Nephron (organoid): ENCODE results near the gene PCDHB9.
"Not testable (repeated sequence)": the region's sequence is repeated elsewhere in the genome, so short reads cannot be mapped to it uniquely, and the experiment has no call there.

Experiments
- H3K27ac Mint-ChIP-seq, 3 experiments: 2 replicates each; pipeline ENCODE4 v1.8.0; 2020; ENCODE audit warnings: mixed read lengths in 3 of 3, mild to moderate bottlenecking in 2 of 3, moderate library complexity in 1 of 3
- H3K27me3 Mint-ChIP-seq: 2 replicates; pipeline ENCODE4 v1.8.0; 2021; ENCODE audit warnings: low read depth, mild to moderate bottlenecking, moderate library complexity, mixed read lengths
- H3K36me3 Mint-ChIP-seq: 2 replicates; pipeline ENCODE4 v1.8.0; 2020; ENCODE audit warnings: low read depth, mixed read lengths
- H3K4me1 Mint-ChIP-seq: 2 replicates; pipeline ENCODE4 v1.8.0; 2020; ENCODE audit warnings: mixed read lengths
- H3K4me3 Mint-ChIP-seq, 3 experiments: 2 replicates each; pipeline ENCODE4 v1.8.0; 2020; ENCODE audit warnings: mild to moderate bottlenecking in 3 of 3, mixed read lengths in 3 of 3, moderate library complexity in 2 of 3
- H3K9me3 Mint-ChIP-seq: 2 replicates; pipeline ENCODE4 v1.8.0; 2020; ENCODE audit warnings: mixed read lengths
- TF ChIP-seq, protein P1 (sequence below), 3 experiments: fragments of 200-600 bp; sonication (generic); IDR thresholded peaks; one replicate each; pipeline ENCODE4 v1.5.0; 2021; ENCODE audit warnings: antibody characterized with exemption in 3 of 3; ENCODE audit not compliant: unreplicated experiment in 3 of 3

Gene PCDHB9

DNA sequence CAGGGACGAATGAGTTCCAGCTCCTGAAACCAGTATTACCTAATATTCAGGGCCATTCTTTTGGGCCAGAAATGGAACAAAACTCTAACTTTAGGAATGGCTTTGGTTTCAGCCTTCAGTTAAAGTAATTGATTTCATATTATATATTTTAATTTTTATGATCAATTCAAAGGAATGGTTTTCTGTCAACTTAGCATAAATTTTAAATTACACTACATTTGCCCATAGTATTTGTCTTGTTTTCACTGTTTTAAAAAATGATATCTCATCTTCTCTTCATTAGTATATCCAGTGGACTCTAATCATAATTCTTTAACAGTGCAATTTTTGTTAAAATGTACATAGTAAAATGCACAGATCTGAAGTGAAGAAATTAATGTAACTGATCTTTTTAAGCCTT, 6.6 kb upstream of the PCDHB9 start:
- H3K4me1 Mint-ChIP-seq, result no peaks in the 10 kb centered on the region
- no peak overlapping the region for H3K4me3 Mint-ChIP-seq
- peaks cover 3% of the 10 kb centered on the region for H3K27me3 Mint-ChIP-seq
- no peak overlapping the region for H3K27ac Mint-ChIP-seq
- H3K9me3 Mint-ChIP-seq, result peaks cover 40% of the 10 kb centered on the region
- peaks cover 40% of the 10 kb centered on the region for H3K36me3 Mint-ChIP-seq
- TF ChIP-seq, protein P1, sequence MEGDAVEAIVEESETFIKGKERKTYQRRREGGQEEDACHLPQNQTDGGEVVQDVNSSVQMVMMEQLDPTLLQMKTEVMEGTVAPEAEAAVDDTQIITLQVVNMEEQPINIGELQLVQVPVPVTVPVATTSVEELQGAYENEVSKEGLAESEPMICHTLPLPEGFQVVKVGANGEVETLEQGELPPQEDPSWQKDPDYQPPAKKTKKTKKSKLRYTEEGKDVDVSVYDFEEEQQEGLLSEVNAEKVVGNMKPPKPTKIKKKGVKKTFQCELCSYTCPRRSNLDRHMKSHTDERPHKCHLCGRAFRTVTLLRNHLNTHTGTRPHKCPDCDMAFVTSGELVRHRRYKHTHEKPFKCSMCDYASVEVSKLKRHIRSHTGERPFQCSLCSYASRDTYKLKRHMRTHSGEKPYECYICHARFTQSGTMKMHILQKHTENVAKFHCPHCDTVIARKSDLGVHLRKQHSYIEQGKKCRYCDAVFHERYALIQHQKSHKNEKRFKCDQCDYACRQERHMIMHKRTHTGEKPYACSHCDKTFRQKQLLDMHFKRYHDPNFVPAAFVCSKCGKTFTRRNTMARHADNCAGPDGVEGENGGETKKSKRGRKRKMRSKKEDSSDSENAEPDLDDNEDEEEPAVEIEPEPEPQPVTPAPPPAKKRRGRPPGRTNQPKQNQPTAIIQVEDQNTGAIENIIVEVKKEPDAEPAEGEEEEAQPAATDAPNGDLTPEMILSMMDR (IDR thresholded peaks at IDR 0.05; ENCODE audit: unreplicated experiment in 3 of 3), result no peak

DNA sequence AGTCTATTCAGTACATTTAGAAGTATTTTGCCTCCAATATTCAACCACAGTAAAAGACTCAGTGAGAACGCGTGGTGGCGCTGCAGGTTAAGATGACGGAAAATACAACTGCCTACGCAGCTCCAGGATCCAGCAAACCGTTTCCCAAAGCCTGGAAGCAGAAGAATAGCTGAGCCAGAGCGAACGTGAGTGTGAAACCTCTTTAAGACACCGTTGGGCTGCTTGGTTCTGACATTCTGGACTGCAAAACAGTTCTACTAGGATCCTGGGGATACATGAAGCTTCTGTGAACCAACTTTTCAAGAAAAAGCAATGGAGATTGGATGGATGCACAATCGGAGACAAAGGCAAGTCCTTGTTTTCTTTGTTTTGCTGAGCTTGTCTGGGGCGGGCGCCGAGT, 4.7 kb upstream of the PCDHB9 start, which contains the start of gene PCDHB16:
TSS of gene PCDHB16 (plus strand) at position 140 of the 400 bp plus-strand sequence. CDS start at position 313, 173 bp downstream.
- TF ChIP-seq, protein P1 (IDR thresholded peaks at IDR 0.05; ENCODE audit: unreplicated experiment in 3 of 3), result peak; percentile 33 to 50 (median 35)
- H3K27me3 Mint-ChIP-seq, result peaks cover 3% of the 10 kb centered on the region
- H3K4me1 Mint-ChIP-seq, result no peaks in the 10 kb centered on the region
- H3K9me3 Mint-ChIP-seq, result peaks cover 55% of the 10 kb centered on the region
- peaks cover 57% of the 10 kb centered on the region for H3K36me3 Mint-ChIP-seq
- peak within 1 kb of the TSS; percentile 90 to 99 (median 98) for H3K27ac Mint-ChIP-seq
- peak within 1 kb of the TSS; percentile 89 to 94 (median 91) for H3K4me3 Mint-ChIP-seq

DNA sequence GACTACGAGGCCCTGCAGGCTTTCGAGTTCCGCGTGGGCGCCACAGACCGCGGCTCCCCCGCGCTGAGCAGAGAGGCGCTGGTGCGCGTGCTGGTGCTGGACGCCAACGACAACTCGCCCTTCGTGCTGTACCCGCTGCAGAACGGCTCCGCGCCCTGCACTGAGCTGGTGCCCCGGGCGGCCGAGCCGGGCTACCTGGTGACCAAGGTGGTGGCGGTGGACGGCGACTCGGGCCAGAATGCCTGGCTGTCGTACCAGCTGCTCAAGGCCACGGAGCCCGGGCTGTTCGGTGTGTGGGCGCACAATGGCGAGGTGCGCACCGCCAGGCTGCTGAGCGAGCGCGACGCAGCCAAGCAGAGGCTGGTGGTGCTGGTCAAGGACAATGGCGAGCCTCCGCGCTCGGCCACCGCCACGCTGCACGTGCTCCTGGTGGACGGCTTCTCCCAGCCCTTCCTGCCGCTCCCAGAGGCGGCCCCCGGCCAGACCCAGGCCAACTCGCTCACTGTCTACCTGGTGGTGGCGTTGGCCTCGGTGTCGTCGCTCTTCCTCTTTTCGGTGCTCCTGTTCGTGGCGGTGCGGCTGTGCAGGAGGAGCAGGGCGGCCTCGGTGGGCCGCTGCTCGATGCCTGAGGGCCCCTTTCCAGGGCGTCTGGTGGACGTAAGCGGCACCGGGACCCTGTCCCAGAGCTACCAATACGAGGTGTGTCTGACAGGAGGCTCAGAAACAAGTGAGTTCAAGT, 2.7 kb upstream of the PCDHB9 start:
- not testable (repeated sequence) for H3K4me1 Mint-ChIP-seq

DNA sequence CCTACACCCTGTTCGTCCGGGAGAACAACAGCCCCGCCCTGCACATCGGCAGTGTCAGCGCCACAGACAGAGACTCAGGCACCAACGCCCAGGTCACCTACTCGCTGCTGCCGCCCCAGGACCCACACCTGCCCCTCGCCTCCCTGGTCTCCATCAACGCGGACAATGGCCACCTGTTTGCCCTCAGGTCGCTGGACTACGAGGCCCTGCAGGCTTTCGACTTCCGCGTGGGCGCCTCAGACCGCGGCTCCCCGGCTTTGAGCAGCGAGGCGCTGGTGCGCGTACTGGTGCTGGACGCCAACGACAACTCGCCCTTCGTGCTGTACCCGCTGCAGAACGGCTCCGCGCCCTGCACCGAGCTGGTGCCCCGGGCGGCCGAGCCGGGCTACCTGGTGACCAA, 1.7 kb downstream of the PCDHB9 start:
- Mint-ChIP-seq H3K36me3 (peaks cover 85% of the 10 kb centered on the region), H3K9me3 (peaks cover 66% of the 10 kb centered on the region)
- H3K27me3 Mint-ChIP-seq, H3K4me3 Mint-ChIP-seq, H3K27ac Mint-ChIP-seq, H3K4me1 Mint-ChIP-seq: not testable (repeated sequence)

More for the DNA sequence above, 2.7 kb upstream of the PCDHB9 start:
- Mint-ChIP-seq H3K9me3 (peaks cover 67% of the 10 kb centered on the region), H3K36me3 (peaks cover 72% of the 10 kb centered on the region)
- not testable (repeated sequence) for H3K27ac Mint-ChIP-seq, H3K27me3 Mint-ChIP-seq, H3K4me3 Mint-ChIP-seq

DNA sequence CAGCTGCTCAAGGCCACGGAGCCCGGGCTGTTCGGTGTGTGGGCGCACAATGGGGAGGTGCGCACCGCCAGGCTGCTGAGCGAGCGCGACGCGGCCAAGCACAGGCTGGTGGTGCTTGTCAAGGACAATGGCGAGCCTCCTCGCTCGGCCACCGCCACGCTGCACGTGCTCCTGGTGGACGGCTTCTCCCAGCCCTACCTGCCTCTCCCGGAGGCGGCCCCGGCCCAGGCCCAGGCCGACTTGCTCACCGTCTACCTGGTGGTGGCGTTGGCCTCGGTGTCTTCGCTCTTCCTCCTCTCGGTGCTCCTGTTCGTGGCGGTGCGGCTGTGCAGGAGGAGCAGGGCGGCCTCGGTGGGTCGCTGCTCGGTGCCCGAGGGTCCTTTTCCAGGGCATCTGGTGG, 2.2 kb downstream of the PCDHB9 start:
- peaks cover 84% of the 10 kb centered on the region for H3K36me3 Mint-ChIP-seq
- not testable (repeated sequence) for H3K27ac Mint-ChIP-seq, H3K4me1 Mint-ChIP-seq, H3K4me3 Mint-ChIP-seq, H3K27me3 Mint-ChIP-seq
- H3K9me3 Mint-ChIP-seq, result peaks cover 65% of the 10 kb centered on the region

DNA sequence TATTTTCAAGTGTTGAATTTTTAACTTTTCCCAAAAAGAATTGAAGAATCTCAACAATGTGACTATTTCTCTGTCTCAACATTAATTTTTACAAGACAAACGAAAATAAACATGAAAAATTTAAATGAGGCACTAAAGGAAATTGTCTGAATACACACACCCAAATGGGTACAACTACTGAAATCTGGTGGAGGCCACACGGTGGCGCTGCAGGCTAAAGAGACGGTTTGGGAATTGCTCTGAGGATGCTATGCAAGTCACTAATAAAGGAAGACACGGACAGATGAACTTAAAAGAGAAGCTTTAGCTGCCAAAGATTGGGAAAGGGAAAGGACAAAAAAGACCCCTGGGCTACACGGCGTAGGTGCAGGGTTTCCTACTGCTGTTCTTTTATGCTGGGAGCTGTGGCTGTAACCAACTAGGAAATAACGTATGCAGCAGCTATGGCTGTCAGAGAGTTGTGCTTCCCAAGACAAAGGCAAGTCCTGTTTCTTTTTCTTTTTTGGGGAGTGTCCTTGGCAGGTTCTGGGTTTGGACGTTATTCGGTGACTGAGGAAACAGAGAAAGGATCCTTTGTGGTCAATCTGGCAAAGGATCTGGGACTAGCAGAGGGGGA, 5.3 kb downstream of the PCDHB9 start, which contains the start of gene PCDHB10:
TSS of gene PCDHB10 (plus strand) at position 244 of the 616 bp plus-strand sequence. CDS start at position 444, 200 bp downstream.
- TF ChIP-seq, protein P1 (IDR thresholded peaks at IDR 0.05; ENCODE audit: unreplicated experiment in 3 of 3), result peak; percentile 26 to 38 (median 30)
- Mint-ChIP-seq H3K27me3 (no peaks in the 10 kb centered on the region), H3K4me3 (peak within 1 kb of the TSS; percentile 75 to 90 (median 84)), H3K9me3 (peaks cover 58% of the 10 kb centered on the region), H3K27ac (peak within 1 kb of the TSS; percentile 67 to 76 (median 75)), H3K36me3 (peaks cover 80% of the 10 kb centered on the region), H3K4me1 (no peaks in the 10 kb centered on the region)

DNA sequence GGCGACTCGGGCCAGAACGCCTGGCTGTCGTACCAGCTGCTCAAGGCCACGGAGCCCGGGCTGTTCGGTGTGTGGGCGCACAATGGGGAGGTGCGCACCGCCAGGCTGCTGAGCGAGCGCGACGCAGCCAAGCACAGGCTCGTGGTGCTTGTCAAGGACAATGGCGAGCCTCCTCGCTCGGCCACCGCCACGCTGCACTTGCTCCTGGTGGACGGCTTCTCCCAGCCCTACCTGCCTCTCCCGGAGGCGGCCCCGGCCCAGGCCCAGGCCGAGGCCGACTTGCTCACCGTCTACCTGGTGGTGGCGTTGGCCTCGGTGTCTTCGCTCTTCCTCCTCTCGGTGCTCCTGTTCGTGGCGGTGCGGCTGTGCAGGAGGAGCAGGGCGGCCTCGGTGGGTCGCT, 7.4 kb downstream of the PCDHB9 start:
- not testable (repeated sequence) for H3K4me1 Mint-ChIP-seq, H3K4me3 Mint-ChIP-seq, H3K27me3 Mint-ChIP-seq, H3K27ac Mint-ChIP-seq
- Mint-ChIP-seq H3K9me3 (peaks cover 67% of the 10 kb centered on the region), H3K36me3 (peaks cover 83% of the 10 kb centered on the region)

DNA sequence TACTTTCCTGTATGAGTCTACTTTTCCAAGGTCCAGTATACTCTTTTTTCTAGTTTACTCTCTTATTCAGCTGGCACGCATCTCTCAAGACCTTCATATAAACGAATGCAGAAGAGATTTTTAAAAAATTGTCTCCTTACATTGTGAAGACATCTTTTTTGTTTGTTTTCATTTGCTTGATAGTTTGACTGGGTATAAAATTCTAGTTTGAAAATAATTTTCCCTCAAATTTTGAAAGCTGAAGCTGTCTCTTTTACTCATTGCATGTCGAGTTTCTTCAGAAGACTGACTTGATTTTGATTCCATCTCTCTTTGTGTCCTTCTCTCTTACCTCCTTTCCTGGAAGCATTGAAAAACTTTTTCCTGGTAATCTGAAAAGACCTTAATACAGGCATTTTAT, 9.4 kb downstream of the PCDHB9 start:
- no peak overlapping the region for H3K4me3 Mint-ChIP-seq
- TF ChIP-seq, protein P1 (IDR thresholded peaks at IDR 0.05; ENCODE audit: unreplicated experiment in 3 of 3), result no peak
- H3K27ac Mint-ChIP-seq, result no peak overlapping the region
- H3K9me3 Mint-ChIP-seq, result peaks cover 78% of the 10 kb centered on the region
- no peaks in the 10 kb centered on the region for H3K4me1 Mint-ChIP-seq
- H3K36me3 Mint-ChIP-seq, result peaks cover 82% of the 10 kb centered on the region
- no peaks in the 10 kb centered on the region for H3K27me3 Mint-ChIP-seq
